Upper lobe of right lung (tissue), 1 donor: ENCODE data around the gene XPO6. TPM values are rescaled to one million over a fixed set of nuclear protein-coding genes. Genes with fewer than 3 reads are reported as not detected.

ENCODE experiments used
- ATAC-seq: fragments of 200-7000 bp; cut with Tn5 transposase; one replicate; pipeline ENCODE4 v1.9.1; 2020; ENCODE audit warnings: mild to moderate bottlenecking, moderate library complexity
- DNase-seq: peaks from one replicate; pipeline ENCODE4 v3.0.0-alpha.2; 2020
- H3K27ac ChIP-seq: fragments of 200-600 bp; one replicate; pipeline ENCODE4 v1.8.0; 2022
- H3K27me3 ChIP-seq: fragments of 200-600 bp; one replicate; pipeline ENCODE4 v1.8.0; 2022; ENCODE audit warnings: mild to moderate bottlenecking
- H3K36me3 ChIP-seq: fragments of 200-600 bp; one replicate; pipeline ENCODE4 v1.8.0; 2022
- H3K4me1 ChIP-seq: fragments of 200-600 bp; one replicate; pipeline ENCODE4 v1.8.0; 2022
- H3K4me3 ChIP-seq: fragments of 200-600 bp; one replicate; pipeline ENCODE4 v1.8.0; 2022; ENCODE audit warnings: mild to moderate bottlenecking
- H3K9me3 ChIP-seq: fragments of 200-600 bp; one replicate; pipeline ENCODE4 v1.8.0; 2022
- intact Hi-C: fragments of 100-400 bp; cut with DNase I; formaldehyde crosslinking; loops from one replicate; pipeline ENCODE4 v1.11.0; 2022
- total RNA-seq: library from RNA; stranded (reverse); fragmentation: NEBNext Ultra II Directional; extraction: Animal tissue kit (Norgen Biotek cat#: 25700); gene quantifications from one replicate; pipeline ENCODE4 v1.2.1, GENCODE V29; 2021
- TF ChIP-seq, protein P1 (sequence below): fragments of 200-600 bp; IDR thresholded peaks from one replicate; pipeline ENCODE4 v1.8.0; 2022; ENCODE audit warnings: antibody characterized with exemption
- donor health status: DM: no; HTN: yes; CAD: no; lungs with severe emphysema.

Gene XPO6
- total RNA-seq, 1 donor from 2014 or later, result 102 TPM

DNA sequence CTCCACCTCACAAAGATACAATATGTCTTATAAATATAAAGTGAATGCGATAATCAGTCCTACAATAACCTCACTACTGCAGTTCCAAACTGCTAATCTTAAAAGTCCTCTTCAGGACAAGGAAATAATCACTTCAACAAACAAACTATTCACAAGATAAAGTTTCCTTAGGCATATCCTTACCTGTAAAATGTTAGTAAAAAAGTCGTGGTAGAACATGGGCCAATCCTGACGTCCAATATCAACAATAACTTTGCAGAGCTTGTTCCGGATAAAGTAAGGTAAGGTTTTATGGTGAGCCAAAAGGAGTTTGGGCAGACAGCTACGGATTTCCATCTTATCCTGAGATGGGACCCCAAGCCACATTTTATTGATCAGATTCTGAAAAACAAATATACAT lies 36.0 kb downstream of the XPO6 start:
- DNase-seq (no peak), ATAC-seq (no peak)
- Histone ChIP-seq H3K27me3 (no peaks in the 10 kb centered on the region), H3K4me1 (peaks cover 12% of the 10 kb centered on the region), H3K36me3 (peaks cover 47% of the 10 kb centered on the region), H3K9me3 (no peaks in the 10 kb centered on the region), H3K4me3 (no peak overlapping the region), H3K27ac (no peak overlapping the region)
- TF ChIP-seq, protein P1, sequence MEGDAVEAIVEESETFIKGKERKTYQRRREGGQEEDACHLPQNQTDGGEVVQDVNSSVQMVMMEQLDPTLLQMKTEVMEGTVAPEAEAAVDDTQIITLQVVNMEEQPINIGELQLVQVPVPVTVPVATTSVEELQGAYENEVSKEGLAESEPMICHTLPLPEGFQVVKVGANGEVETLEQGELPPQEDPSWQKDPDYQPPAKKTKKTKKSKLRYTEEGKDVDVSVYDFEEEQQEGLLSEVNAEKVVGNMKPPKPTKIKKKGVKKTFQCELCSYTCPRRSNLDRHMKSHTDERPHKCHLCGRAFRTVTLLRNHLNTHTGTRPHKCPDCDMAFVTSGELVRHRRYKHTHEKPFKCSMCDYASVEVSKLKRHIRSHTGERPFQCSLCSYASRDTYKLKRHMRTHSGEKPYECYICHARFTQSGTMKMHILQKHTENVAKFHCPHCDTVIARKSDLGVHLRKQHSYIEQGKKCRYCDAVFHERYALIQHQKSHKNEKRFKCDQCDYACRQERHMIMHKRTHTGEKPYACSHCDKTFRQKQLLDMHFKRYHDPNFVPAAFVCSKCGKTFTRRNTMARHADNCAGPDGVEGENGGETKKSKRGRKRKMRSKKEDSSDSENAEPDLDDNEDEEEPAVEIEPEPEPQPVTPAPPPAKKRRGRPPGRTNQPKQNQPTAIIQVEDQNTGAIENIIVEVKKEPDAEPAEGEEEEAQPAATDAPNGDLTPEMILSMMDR, result no peak
- intact Hi-C loops, result no loop called here

DNA sequence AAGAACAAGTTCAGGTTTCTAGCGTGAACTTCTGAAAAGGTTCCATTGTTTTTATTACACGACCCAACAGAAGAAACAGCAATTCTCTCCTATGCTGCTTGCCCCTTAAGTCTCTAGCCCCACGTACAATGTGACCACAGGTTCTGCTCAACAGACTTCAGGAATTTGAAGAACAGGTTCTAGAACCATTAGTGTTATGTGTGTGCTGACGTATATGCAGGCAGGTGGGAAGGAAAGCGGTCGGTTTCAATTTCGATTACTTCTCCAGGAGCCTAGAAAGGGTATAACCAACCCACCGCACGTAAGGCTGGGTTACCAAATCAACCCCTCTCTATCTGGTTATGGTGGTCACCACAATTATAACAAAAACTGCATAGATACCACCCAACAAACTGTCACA lies 39.4 kb downstream of the XPO6 start:
- H3K4me1 ChIP-seq, result peaks cover 3% of the 10 kb centered on the region
- ATAC-seq (peak; percentile 50), DNase-seq (no peak)
- H3K36me3 ChIP-seq, result peaks cover 66% of the 10 kb centered on the region
- intact Hi-C loops, result no loop called here
- TF ChIP-seq, protein P1, result no peak
- H3K27ac ChIP-seq, result no peak overlapping the region
- H3K27me3 ChIP-seq, result no peaks in the 10 kb centered on the region
- no peaks in the 10 kb centered on the region for H3K9me3 ChIP-seq
- no peak overlapping the region for H3K4me3 ChIP-seq

DNA sequence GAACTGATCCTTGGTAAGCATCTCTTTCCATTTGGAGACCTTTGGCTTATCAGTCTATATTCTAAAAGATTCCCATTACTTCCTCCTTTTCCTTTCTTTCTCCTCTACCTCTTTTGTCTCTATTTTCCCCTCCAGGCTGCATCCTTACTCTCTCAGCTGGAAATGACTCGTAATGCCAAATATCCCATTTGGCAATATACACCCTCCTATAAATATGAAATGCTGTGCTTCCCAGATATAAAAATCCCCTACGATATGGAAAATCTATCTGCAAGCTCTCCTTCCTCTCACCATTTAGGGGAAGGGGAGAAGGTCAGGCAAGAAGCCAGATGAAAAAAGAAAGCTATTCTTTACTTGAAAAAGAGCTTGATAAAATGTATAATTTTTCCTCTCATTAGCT lies 39.9 kb downstream of the XPO6 start:
- DNase-seq, result no peak
- Histone ChIP-seq H3K4me1 (peaks cover 3% of the 10 kb centered on the region), H3K36me3 (peaks cover 66% of the 10 kb centered on the region), H3K9me3 (no peaks in the 10 kb centered on the region), H3K27me3 (no peaks in the 10 kb centered on the region), H3K4me3 (no peak overlapping the region), H3K27ac (no peak overlapping the region)
- intact Hi-C loops, result no loop called here
- TF ChIP-seq, protein P1, result no peak
- no peak for ATAC-seq

DNA sequence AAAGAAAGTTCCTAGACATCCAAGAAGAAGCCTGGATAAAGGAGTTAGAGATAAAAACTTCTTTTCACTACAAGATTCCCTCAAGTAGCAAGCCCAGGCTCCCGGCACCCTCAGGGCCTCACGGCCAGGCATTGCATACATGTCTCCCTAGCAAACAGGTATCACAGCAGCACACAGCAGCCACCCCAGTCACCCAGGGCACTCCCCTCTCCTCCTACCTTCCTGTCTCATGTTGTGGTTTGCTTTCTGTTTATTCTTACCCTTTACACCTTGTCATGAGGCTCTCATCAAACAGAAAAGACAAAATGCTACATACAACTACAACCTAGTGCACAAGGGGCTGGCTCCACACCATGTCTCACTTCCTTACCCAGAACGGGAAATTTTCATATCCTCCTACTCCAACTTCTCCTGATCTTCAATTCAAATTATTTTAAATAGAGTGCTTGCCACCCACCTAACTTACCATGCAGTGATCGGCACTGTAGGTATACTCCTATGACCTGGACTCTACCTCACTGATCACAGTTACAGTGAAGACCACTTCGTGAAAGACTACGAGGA lies 42.7 kb downstream of the XPO6 start:
- H3K36me3 ChIP-seq, result peaks cover 72% of the 10 kb centered on the region
- H3K27me3 ChIP-seq, result no peaks in the 10 kb centered on the region
- no peak overlapping the region for H3K27ac ChIP-seq
- intact Hi-C loops, result no loop called here
- DNase-seq (no peak), ATAC-seq (no peak)
- H3K4me3 ChIP-seq, result no peak overlapping the region
- H3K4me1 ChIP-seq, result peaks cover 6% of the 10 kb centered on the region
- no peaks in the 10 kb centered on the region for H3K9me3 ChIP-seq
- TF ChIP-seq, protein P1, result no peak

DNA sequence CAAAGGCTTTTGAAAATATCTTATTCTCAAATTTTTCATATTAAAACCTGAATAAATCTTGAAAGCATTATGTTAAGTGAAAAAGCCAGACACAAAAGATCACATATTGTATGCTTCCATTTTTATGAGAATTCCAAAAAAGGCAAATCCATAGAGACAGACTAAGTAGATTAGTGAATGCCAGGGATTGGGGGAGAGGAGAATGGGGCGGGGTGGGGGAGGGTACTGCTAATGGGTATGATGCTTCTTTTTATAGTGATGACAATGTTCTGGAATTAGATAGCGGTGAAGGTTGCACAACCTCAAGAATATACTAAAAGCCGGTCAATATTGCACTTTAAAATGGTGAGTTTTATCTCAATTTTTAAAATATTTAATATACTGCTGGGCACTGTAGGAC lies 44.0 kb downstream of the XPO6 start:
- no peak for DNase-seq
- Histone ChIP-seq H3K27me3 (no peaks in the 10 kb centered on the region), H3K27ac (no peak overlapping the region), H3K4me1 (peaks cover 13% of the 10 kb centered on the region), H3K36me3 (peaks cover 58% of the 10 kb centered on the region), H3K9me3 (no peaks in the 10 kb centered on the region), H3K4me3 (no peak overlapping the region)
- ATAC-seq, result no peak
- intact Hi-C loops, result no loop called here
- TF ChIP-seq, protein P1, result no peak

DNA sequence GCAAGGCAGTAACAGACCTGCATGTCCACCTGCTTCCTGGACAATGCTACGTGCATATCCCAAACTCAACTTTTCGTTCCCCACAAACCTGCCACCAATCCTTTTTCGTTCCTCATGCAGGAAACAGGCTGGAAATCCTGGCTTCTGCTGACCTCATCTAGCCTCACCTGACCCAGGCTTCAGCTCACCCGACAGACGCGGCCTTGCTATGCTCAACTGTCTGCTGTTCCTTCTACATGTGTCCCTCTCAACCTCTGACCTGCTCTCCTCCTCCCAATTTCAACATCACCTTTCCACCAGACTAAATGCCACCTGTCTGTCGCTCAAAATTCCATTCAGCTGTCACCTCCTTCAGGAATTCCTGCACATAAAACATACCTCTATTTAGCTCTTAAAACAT lies 44.5 kb downstream of the XPO6 start:
- Histone ChIP-seq H3K4me3 (no peak overlapping the region), H3K4me1 (peaks cover 13% of the 10 kb centered on the region), H3K9me3 (no peaks in the 10 kb centered on the region), H3K36me3 (peaks cover 54% of the 10 kb centered on the region), H3K27ac (no peak overlapping the region), H3K27me3 (no peaks in the 10 kb centered on the region)
- TF ChIP-seq, protein P1, result no peak
- no peak for DNase-seq
- no peak for ATAC-seq
- intact Hi-C loops, result no loop called here
